ELR (cell line): ENCODE data around the gene DLG1.

Source experiments
- DNase-seq: peaks from one replicate; pipeline ENCODE4 v3.0.0-alpha.2; 2015; ENCODE audit warnings: low read depth

Gene DLG1

DNA sequence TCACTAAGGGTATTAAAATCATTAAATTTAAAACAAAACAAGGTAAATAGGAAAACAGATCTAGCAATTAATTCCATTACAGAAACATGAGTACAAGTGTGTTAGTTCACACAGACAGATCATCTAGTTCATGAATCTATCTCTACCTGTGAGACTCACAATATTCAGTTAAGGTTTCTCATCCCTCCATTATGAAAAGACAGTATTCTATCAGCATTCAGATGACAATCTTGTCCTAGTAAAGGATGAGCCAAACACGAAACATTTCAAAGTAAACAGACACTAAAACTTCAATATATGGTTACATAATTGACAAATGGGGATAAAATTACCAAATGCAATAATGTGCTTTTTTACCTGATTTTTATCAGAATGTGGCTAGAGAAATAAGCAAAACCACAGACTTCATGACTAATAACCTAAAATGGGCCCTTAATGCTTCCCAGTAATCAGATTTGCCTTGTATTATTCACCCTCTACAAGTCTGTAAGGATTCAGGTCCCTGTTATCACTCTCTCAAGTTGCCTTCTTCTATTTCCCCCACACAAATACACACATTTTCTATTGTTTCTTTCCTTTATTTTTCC is 126.8 kb downstream of the DLG1 start:
- peak; percentile 36 for DNase-seq

DNA sequence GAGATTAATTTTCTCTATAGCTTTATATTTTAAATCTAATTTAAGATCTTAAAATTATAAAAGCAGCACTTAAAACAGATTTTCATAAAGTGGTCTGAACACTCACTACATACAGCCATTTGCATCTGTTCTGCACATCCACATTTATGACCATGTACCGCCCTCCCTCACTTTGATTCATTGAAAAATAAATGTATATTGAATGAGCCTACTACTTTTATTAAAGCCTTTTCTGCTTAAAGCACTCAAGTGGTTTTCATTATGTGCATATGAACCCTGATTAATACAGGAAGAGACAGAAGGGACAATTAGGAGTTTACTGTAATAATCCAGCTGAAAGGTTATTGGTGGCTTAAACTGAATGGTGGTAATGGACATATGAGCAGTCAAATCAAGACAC is 129.4 kb downstream of the DLG1 start:
- DNase-seq, result no peak

DNA sequence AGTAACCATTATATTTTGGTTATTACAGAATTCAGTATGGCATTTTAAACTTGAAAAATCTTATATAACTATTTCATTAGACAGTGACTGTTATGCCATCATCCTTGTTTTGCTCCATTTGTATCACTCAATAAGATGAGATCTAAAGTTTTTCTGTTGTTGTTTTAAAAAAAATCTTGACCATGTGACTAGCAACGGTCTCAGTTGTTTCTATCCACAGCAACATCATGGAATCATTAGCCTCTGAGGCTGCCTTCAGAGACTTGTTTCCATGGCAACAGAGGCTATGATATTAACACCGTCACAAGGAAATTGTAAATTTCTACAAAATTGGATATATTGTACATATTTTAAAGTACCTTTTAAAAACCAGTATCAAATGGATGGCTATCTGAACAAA is 129.8 kb downstream of the DLG1 start:
- DNase-seq, result peak; percentile 11

DNA sequence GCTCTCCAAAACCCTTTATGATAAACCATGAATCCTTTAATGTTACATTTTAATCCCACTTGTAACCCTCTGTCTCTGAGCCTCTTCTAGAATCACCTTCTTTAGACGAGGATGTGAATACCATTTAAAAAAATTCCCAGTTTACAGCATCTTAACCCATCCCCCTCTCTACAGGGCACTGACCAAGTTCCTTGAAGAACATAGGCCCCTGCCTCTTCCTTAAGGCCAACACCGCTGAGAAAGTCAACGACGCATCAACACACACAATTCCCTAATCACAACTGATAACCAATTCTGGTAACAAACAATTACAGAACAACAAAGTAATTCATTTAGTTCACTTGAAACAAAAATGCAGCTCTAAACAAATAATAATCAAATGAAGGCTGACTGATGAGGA is 130.3 kb downstream of the DLG1 start:
- DNase-seq, result no peak

DNA sequence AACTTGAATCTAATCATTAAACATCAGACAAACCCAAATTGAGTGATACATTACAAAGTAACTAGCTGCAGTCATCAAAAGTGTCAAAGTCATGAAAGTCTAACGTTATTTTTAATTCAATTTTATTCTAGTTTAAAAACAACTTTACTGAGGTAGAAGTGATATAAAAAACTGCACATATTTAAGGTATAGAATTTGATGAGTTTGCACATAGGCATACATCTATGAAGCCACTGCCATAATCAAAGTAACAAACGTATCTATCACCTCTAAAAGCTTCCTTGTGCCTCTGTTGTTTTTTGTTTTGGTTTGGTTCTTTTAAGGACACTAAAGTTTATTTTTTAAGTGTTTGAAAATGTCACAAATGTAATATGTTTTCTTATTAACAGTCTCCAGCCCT is 130.9 kb downstream of the DLG1 start:
- no peak for DNase-seq

DNA sequence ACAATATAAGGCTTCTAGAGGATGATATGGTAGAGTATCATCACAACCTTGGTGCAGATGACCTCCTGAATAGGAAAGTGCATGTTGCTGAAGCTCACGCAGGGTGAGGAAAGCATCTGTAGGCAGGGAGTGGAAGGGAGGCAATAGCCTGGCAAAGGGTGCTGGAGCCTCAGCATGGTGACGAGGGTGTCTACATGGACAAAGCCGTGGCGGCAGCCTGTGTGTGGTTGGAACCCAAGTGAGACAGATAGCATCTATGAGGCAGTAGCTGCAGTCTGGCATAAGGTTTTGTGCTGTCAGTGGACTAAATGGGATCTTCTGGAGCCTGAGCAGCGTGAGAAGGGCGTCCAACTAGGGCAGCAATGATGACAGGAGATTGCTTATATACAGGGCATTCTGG is 132.5 kb downstream of the DLG1 start:
- no peak for DNase-seq

DNA sequence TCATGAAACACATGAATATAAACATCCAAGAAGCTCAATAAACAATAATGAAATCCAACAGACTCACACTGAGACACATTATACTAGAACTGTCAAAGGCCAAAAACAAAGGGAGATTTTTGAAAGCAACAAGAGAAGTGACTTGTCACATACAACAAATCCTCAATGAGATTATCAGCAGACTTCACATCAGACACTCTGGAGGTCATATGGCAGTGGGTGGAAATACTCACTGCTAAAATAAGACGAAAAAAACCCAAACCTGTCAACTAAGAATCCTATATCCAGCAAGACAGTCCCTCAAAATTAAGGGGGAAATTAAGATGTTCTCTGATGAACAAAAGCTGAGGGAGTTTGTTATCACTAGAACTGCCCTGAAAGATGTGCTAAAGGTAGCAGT is 143.4 kb downstream of the DLG1 start:
- DNase-seq, result no peak

DNA sequence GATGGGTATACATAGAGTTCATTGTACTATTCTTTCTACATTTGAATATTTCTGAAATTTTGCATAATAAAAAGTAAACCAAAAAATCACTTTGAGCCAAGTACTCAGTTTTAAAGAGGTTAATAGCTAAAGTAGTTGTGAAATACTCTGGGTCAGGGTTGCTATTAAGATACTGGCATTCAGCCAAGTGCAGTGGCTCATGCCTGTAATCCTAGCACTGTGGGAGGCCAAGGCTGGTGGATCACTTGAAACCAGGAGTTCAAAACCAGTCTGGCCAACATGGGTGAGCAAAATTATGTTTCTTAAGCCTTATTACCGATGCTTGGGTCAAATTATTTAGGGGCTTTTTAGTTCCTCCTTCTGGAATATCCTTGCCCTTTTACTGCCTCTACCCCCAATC is 146.8 kb downstream of the DLG1 start:
- peak; percentile 58 for DNase-seq

DNA sequence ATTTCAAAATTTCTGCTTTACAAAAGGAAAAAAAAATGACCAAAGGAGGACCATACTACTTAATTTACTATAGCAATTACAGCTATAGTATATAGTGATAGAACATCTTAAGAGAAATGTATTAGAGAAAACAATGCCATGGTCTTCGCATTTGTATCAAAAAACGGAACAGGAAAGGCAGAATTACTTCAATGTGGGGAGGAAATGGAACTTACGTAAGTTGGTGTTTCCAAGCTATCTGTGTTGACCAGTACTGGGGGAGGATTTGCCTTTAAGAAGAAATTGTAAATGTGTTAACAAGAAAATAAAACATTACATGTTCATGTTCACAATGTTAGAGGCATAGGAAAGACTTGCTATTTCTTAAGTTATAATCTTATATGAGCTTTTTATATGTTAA is 148.9 kb downstream of the DLG1 start:
- DNase-seq, result no peak

DNA sequence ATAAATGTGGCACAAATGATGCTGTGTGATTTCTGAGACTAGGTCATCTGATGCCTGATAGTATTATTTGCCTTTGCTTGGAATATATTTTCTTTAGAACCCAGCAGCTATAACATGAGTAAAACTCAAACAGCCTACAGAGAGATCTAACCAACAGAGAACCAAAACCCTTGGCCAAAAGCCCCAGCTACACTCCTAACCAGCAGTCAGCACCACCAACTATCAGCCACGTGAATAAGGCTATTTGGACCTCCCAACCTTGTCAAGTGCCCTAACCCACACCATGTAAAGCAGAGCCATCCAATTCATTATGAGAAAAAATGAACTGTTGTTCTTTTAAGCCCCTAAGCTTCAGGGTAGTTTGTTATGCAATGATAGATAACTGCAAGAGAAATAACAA is 154.2 kb downstream of the DLG1 start:
- no peak for DNase-seq

DNA sequence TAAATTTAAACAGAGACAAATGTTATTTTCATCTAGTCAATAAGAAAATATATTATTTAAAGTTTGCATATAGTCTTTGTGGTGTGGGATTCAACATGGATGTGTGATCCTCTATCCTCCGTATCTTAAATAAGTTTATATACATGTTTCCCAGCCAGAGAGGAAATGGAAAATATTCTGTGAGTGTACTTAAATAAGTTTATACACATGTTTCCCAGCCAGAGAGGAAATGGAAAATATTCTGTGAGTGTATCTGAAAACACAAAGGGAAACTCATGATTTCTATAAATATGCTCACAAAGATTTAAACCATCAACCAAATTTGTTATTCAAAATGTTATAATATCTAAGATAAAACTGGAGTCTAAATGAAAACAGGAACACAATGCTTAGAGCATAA is 158.8 kb downstream of the DLG1 start:
- no peak for DNase-seq

DNA sequence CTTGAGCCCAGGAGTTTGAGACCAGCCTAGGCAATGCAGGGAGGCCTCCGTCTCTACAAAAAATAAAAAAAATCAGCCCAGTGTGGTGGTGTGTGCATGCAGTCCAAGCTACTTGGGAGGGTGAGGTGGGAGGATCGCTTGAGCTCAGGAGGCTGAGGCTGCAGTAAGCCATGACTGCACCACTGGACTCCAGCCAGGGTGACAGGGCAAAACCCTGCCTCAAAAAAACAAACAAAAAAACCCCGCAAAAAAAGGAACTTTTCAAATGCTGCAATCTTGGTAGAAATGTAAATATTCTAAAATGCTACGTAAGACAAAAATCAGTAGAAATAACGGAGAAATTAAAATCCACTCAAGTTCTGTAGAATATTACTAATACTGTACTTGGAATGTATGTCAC is 160.7 kb downstream of the DLG1 start:
- no peak for DNase-seq

DNA sequence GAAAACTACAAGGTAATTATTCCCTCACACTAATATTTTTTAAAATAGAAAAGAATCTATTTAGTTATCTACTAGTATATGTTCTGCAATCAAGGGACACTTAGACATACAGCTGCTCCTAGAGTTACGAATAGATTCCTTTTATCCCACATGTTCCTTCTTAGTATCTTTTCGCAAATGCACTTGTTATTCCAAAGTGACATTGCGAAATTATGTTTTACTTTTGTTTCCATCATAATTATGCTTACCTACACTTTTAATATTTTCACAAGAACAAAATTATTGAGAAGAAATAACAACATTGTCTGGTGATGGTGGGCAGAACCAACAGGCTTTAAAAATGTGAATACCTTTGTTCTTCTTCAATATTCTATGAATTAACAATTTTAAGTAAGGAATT is 161.7 kb downstream of the DLG1 start:
- no peak for DNase-seq

DNA sequence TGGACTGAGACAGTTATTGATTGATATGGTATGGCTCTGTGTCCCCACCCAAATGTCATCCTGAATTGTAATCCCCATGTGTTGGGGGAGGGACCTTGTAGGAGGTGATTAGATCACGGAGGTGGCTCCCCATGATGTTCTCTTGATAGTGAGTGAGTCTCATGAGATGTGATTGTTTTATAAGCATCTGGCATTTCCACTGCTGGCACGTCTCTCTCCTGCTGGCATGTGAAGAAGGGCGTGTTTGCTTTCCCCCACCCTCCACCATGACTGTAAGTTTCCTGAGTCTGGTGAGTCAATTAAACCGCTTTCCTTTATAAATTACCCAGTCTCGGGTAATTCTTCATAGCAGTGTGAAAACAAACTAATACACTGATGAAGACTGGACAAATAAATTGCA is 163.2 kb downstream of the DLG1 start:
- no peak for DNase-seq

DNA sequence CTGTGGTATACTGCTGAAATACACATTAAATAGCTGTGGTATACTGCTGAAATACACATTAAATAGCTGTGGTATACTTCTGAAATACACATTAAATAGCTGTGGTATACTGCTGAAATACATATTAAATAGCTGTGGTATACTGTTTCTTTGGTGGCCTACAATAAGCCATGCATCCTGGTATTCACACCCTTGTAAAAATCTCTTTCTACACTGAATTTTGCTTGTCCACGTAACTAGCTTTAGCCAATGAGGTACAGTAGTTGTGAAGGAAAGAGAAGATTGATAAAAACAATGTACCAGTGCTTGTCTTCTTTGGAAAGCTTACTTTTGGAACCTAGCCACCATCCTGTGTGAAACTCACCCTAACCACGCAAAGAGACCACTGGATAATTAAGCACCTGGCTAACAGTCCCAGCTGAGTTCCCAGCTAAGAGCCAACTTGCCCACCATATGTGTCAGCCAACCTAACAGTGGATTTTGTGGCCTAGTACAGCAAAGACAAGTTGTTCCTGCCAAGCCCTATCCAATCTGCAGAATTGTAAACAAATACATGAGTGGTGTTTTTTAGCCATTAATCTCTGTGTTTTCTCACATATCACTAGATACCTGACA is 165.4 kb downstream of the DLG1 start:
- no peak for DNase-seq

DNA sequence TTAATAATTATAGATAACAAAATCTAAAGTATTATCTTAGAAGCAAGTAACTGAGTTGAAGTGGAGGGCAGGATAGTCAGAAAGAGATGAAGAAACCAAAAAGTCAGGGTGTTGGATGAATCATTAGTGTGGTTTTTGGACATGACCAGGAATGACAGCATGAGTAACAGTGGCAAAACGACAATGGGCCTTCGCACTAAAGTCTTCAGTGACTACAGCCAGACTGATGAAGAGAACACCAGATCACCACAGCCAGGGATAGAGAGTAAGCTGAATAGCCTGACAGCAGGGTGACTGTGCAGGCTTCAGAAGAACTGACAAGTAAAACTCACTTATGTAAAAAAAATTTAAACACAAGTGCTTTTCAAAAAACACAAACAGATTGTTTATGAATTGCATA is 172.8 kb downstream of the DLG1 start:
- peak; percentile 65 for DNase-seq

DNA sequence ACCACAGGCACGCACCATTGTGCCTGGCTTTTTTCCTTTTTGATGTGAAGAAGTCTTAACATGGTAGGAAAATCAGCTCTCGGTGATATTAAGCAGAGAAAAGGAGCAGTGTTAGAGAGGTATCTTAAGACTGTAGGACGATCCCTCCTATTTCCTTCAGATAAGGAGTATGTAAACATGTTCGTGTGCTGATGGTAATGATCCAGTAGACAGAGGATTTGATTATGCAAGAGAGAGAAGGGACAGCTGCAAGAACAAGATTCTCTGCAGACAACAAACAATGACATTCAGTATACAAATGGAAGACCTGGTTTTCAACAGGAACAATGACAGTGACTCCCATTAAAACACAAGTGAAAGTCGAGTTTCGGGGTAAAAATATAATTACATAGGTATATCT is 173.7 kb downstream of the DLG1 start:
- DNase-seq, result no peak

DNA sequence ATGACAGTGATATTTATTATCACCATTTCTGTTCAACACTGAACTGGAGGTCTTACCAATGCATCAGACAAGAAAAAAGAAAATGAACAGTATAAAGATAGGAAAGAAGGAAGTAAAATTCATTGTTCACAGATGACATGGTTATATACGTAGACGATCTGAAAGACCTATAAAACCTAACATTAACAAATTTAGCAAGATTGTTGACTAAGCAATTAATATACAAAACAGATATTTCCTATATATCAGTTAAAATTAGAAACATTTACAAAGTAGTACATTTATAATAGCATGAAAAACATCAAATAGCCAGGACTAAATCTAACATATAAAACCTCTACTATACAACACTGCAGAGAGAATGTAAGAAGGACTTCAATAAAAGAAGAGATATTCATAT is 176.0 kb downstream of the DLG1 start:
- no peak for DNase-seq

DNA sequence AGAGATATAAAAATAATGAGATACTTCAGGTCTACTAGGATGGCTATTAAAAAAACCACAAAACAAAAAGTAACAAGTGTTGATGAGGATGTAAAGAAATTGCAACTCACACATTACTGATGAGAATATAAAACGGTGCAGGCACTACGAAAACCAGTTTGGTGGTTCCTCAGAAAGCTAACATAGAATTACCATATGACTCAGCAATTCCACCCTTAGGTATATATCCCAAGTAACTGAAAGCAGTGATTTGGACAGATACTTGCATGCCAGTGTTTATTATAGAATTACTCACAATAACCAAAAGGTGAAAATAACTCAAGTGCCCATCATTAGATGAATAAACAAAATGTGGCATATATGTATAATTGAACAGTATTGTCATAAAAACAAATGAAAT is 181.3 kb downstream of the DLG1 start:
- DNase-seq, result peak; percentile 15

DNA sequence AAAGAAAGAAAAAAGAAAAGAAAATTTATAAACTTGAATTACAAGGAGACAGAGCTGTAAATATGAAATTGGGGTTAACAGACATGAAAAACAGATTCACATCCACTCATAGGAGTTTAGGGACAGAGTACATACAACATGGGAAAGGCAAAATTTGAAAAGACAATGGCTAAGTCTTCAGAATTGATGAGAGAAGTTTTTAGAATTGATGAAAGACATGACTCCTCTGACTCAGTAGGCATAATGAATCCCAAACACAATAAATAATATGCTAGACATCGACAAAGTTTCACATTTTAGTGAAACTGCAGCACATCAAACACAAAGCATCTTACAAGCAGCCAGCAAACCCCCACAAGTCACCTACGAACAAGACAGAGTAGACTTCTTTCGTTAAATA is 184.4 kb downstream of the DLG1 start:
- DNase-seq, result no peak

DNA sequence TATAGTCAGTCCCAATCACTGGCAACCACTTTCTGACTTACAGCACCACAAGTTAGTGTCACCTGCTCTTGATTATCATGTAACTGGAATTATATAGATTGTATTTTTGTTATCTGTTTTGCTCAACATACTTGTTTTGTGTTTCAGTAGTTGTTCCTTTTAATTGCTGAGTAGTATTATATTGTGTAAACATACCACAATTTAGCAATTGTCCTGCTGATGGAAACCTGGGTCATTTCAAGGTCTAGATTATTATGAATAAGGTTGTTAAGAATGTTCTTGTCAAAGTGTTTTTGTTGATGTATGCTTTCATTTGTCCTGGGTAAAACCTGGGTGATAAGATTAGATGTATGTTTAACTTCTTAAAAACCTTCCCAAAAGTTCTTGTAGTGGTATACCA is 186.7 kb downstream of the DLG1 start:
- DNase-seq, result no peak

DNA sequence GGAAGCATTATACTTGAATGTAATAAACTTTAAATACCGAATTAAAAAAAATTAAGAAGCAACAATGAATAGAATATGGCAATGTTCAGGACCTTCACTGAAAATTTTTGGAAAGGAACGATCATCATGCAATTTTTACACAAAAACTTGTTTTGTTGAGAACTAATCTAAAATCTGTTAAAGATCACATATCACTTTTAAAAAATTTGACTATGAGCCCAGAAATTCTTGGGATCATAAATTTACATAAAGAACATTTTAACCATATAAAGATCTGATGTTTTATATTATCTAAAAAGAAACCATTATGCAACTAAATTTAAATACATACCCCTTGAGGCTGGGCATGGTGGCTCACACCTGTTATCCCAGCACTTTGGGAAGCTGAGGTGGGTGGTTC is 192.6 kb downstream of the DLG1 start:
- no peak for DNase-seq

DNA sequence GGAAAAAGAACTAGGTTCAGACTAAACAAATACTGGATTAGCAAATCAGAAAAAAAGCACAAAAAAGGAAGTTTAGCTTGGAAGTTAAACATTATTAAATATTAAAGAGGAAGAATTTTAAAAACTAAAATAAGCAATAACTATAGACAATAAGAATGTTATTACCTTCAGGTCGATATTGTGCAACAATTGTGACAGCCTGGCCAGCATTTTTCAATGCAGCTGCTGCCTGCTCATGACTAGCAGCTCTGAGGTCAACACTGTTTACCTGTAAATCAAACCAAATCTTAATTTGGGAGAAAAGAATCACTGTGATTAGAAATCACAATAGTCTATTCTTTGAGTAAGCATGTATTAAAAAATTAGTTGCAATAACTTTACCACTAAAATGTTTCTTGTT is 193.7 kb downstream of the DLG1 start:
- DNase-seq, result no peak

DNA sequence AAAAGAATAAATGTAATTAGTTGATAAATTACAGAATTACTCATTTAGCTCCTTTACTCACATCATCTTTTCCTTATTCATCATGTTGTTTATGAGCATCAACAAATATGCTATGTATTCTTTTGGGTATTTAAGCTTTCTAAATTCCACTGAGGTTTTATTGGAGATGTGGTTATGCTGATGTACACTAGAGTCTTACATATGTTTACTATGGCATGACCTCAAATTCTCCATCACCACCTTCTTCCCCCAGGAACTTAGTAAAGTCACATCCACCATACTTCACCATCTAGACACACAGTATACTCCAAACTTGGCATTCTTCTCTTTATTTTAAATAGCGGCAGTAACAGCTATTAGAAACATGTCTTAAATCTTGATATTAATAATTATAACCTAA is 194.6 kb downstream of the DLG1 start:
- no peak for DNase-seq

DNA sequence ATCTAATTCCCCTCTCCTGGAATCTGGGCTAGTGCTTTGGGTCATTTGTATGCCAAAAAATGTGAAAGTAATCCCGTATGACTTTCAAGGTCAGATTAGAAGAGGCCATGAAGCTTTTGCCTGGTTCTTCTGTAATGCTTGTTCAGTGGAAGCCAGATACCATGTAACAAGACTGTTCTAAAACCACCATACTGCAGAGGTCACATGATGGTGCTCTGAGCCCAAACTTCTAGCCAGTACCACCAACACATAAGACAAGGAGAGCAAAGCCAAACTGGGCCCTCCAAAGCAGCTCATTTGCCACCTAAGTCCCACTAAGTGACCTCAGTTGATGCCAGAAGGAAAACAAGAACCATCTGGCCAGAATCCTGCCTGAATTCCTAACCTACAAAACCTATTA is 204.5 kb downstream of the DLG1 start:
- no peak for DNase-seq
